H1 (cell line): ENCODE results near the gene WDR77. TPM values are rescaled to one million over a fixed set of nuclear protein-coding genes. Genes with fewer than 3 reads are reported as not detected.

Source experiments
- CTCF ChIA-PET: fragments of 300-600 bp; sonication (Branson Sonifier 250); formaldehyde crosslinking; loops from one replicate; lab custom pipeline; 2021; ENCODE audit not compliant: partially characterized antibody; lab: Charles Lee
- POLR2A ChIA-PET: fragments of 300-600 bp; sonication (Branson Sonifier 250); formaldehyde crosslinking; loops from one replicate; lab custom pipeline; 2021; ENCODE audit warnings: inconsistent platforms; ENCODE audit not compliant: partially characterized antibody; lab: Charles Lee
- DNase-seq, 2 experiments: peaks; one replicate each; pipeline versions ENCODE4 v3.0.0 to v3.0.0-alpha.2; 2010 to 2022; ENCODE audit warnings: low spot score in 2 of 2, low read depth in 1 of 2, mixed read lengths in 1 of 2
- FAIRE-seq: peaks from 2 replicates; lab custom pipeline; 2011; peaks lifted over from hg19 to GRCh38; lab: Jason Lieb, UNC
- H2AFZ ChIP-seq: 2 replicates; pipeline ENCODE4 v1.8.1; 2012; ENCODE audit warnings: low read length, inconsistent platforms
- H2AK5ac ChIP-seq: 2 replicates; pipeline ENCODE4 v1.6.1; 2013; ENCODE audit warnings: low read depth, low read length
- H2BK120ac ChIP-seq: replicated peaks from 2 replicates; pipeline ENCODE3; 2013; ENCODE audit warnings: low read depth, low read length, inconsistent platforms
- H2BK12ac ChIP-seq: 2 replicates; pipeline ENCODE4 v1.6.1; 2013; ENCODE audit warnings: low read depth, low read length
- H2BK15ac ChIP-seq: 2 replicates; pipeline ENCODE4 v1.6.1; 2013; ENCODE audit warnings: low read length
- H2BK20ac ChIP-seq: 2 replicates; pipeline ENCODE4 v1.6.1; 2013; ENCODE audit warnings: low read length
- H2BK5ac ChIP-seq: 2 replicates; pipeline ENCODE4 v1.6.1; 2013; ENCODE audit warnings: low read depth, low read length
- H3K14ac ChIP-seq: 2 replicates; pipeline ENCODE4 v1.6.1; 2013; ENCODE audit warnings: inconsistent platforms; ENCODE audit not compliant: insufficient read length
- H3K18ac ChIP-seq: 2 replicates; pipeline ENCODE4 v1.6.1; 2013; ENCODE audit warnings: low read length; ENCODE audit errors: extremely low read depth
- H3K23ac ChIP-seq: 2 replicates; pipeline ENCODE4 v1.6.1; 2013; ENCODE audit warnings: inconsistent platforms; ENCODE audit not compliant: insufficient read length
- H3K23me2 ChIP-seq: 2 replicates; pipeline ENCODE4 v1.6.1; 2013; ENCODE audit warnings: low read depth, low read length
- H3K27ac ChIP-seq: 2 replicates; pipeline ENCODE4 v1.6.1; 2011; ENCODE audit warnings: low read depth, low read length, inconsistent platforms
- H3K27me3 ChIP-seq, 4 experiments: replicated peaks in 1 of 4; 1 replicate in 1 of 4; 2 replicates in 3 of 4; pipeline versions ENCODE4 v1.6.1 to v1.8.1; 2011 to 2013; ENCODE audit warnings: low read length in 3 of 4, mild to moderate bottlenecking in 3 of 4, inconsistent platforms in 2 of 4, mixed read lengths in 2 of 4, moderate library complexity in 1 of 4; ENCODE audit not compliant: control insufficient read depth in 3 of 4, insufficient read depth in 3 of 4; ENCODE audit errors: extremely low read depth in 1 of 4
- H3K36me3 ChIP-seq, 4 experiments: 2 replicates each; pipeline versions ENCODE4 v1.6.1 to v1.8.1; 2011 to 2013; ENCODE audit warnings: mild to moderate bottlenecking in 4 of 4, low read length in 3 of 4, moderate library complexity in 2 of 4, control low read depth in 1 of 4, inconsistent platforms in 1 of 4; ENCODE audit not compliant: insufficient read depth in 4 of 4, control insufficient read depth in 2 of 4
- H3K4ac ChIP-seq: replicated peaks from 2 replicates; pipeline ENCODE3; 2013; ENCODE audit warnings: low read length, low read depth, mixed read lengths, inconsistent platforms; ENCODE audit not compliant: insufficient read length
- H3K4me1 ChIP-seq, 4 experiments: replicated peaks in 1 of 4; 1 replicate in 1 of 4; 2 replicates in 3 of 4; pipeline versions ENCODE4 v1.6.1 to v1.8.1; 2011 to 2013; ENCODE audit warnings: low read length in 3 of 4, inconsistent platforms in 2 of 4, mixed read lengths in 1 of 4; ENCODE audit not compliant: insufficient read depth in 4 of 4, control insufficient read depth in 3 of 4
- H3K4me2 ChIP-seq, 2 experiments: 2 replicates each; pipeline versions ENCODE4 v1.6.1 to v1.8.1; 2011 to 2013; ENCODE audit warnings: low read depth in 2 of 2, low read length in 2 of 2, control low read depth in 1 of 2, inconsistent platforms in 1 of 2, mild to moderate bottlenecking in 1 of 2; ENCODE audit not compliant: insufficient read depth in 1 of 2
- H3K4me3 ChIP-seq, 4 experiments: fragments of 200-600, 300-600 bp in 1 of 4; sonication (generic), shearing (Covaris generic), sonication (Bioruptor Twin) in 1 of 4; 2 replicates each; pipeline versions ENCODE4 v1.5.1 to v1.8.1; 2011 to 2016; ENCODE audit warnings: low read length in 4 of 4, low read depth in 3 of 4, control low read depth in 2 of 4, inconsistent platforms in 2 of 4, mild to moderate bottlenecking in 2 of 4, mixed read lengths in 1 of 4, moderate library complexity in 1 of 4; ENCODE audit not compliant: insufficient read depth in 2 of 4; ENCODE audit errors: extremely low read depth in 1 of 4
- H3K56ac ChIP-seq: replicated peaks from 2 replicates; pipeline ENCODE3; 2013; ENCODE audit warnings: low read depth, mild to moderate bottlenecking, mixed read lengths, low read length, inconsistent platforms; ENCODE audit not compliant: insufficient read length
- H3K79me1 ChIP-seq: 2 replicates; pipeline ENCODE4 v1.6.1; 2013; ENCODE audit warnings: low read depth, low read length, control low read depth
- H3K79me2 ChIP-seq, 2 experiments: 2 replicates each; pipeline versions ENCODE4 v1.6.1 to v1.8.1; 2012 to 2013; ENCODE audit warnings: low read length in 2 of 2, mild to moderate bottlenecking in 2 of 2, inconsistent platforms in 1 of 2; ENCODE audit not compliant: insufficient read depth in 2 of 2, control insufficient read depth in 1 of 2
- H3K9ac ChIP-seq, 4 experiments: replicated peaks in 1 of 4; 1 replicate in 1 of 4; 2 replicates in 3 of 4; pipeline versions ENCODE4 v1.6.1 to v1.8.1; 2011 to 2013; ENCODE audit warnings: low read depth in 3 of 4, low read length in 3 of 4, control low read depth in 2 of 4, mild to moderate bottlenecking in 2 of 4, moderate library complexity in 2 of 4, inconsistent platforms in 1 of 4; ENCODE audit errors: extremely low read depth in 1 of 4
- H3K9me3 ChIP-seq, 2 experiments: 2 replicates each; pipeline versions ENCODE4 v1.6.1 to v1.8.1; 2012 to 2013; ENCODE audit warnings: mild to moderate bottlenecking in 2 of 2, moderate library complexity in 2 of 2, control low read depth in 1 of 2, inconsistent platforms in 1 of 2, low read depth in 1 of 2, low read length in 1 of 2, mixed read lengths in 1 of 2; ENCODE audit not compliant: insufficient read depth in 2 of 2
- H4K20me1 ChIP-seq, 2 experiments: replicated peaks in 1 of 2; 2 replicates each; pipeline versions ENCODE3 to v1.8.1; 2011 to 2013; ENCODE audit warnings: inconsistent platforms in 2 of 2, low read length in 2 of 2, mild to moderate bottlenecking in 1 of 2; ENCODE audit not compliant: insufficient read depth in 2 of 2, control insufficient read depth in 1 of 2
- H4K5ac ChIP-seq: 2 replicates; pipeline ENCODE4 v1.6.1; 2013; ENCODE audit warnings: low read length, low read depth, mixed read lengths, inconsistent platforms; ENCODE audit not compliant: insufficient read length
- H4K8ac ChIP-seq: 2 replicates; pipeline ENCODE4 v1.8.0; 2013; ENCODE audit warnings: mild to moderate bottlenecking, moderate library complexity, low read length, inconsistent platforms; ENCODE audit not compliant: insufficient read depth; ENCODE audit errors: extremely low read depth
- H4K91ac ChIP-seq: replicated peaks from 2 replicates; pipeline ENCODE3; 2013; ENCODE audit warnings: low read length, mixed read lengths, inconsistent platforms; ENCODE audit not compliant: insufficient read length
- CHD1 ChIP-seq: IDR thresholded peaks from 2 replicates; pipeline ENCODE4 v1.6.1; 2012; ENCODE audit warnings: low read depth, low read length, improper control_type of control experiment
- CHD2 ChIP-seq: IDR thresholded peaks from 2 replicates; pipeline ENCODE4 v1.6.1; 2012; ENCODE audit warnings: low read length, improper control_type of control experiment
- CTBP2 ChIP-seq: IDR thresholded peaks from 2 replicates; pipeline ENCODE4 v1.7.0; 2011; ENCODE audit warnings: borderline replicate concordance, mild to moderate bottlenecking, moderate library complexity, mixed read lengths, low read length; ENCODE audit not compliant: insufficient read depth, insufficient read length
- EZH2 ChIP-seq: fragments of 200-600 bp; sonication (generic); IDR thresholded peaks from 2 replicates; pipeline ENCODE4 v1.7.1; 2012; ENCODE audit warnings: low read depth, mild to moderate bottlenecking, moderate library complexity, low read length, inconsistent platforms; ENCODE audit not compliant: severe bottlenecking
- FOSL1 ChIP-seq: IDR thresholded peaks from 2 replicates; pipeline ENCODE4 v1.6.1; 2011; ENCODE audit warnings: mild to moderate bottlenecking, low read depth, low read length, moderate library complexity; ENCODE audit not compliant: insufficient read depth
- NANOG ChIP-seq: IDR thresholded peaks from 2 replicates; pipeline ENCODE4 v1.6.1; 2011; ENCODE audit warnings: low read length, low read depth, mild to moderate bottlenecking, inconsistent platforms; ENCODE audit not compliant: insufficient read depth, poor library complexity, severe bottlenecking
- POU5F1 ChIP-seq: IDR thresholded peaks from 2 replicates; pipeline ENCODE4 v1.6.1; 2011; ENCODE audit warnings: low read depth, mild to moderate bottlenecking, low read length, moderate library complexity
- RNF2 ChIP-seq: fragments of 200-900, 300-1000 bp; sonication (generic); IDR thresholded peaks from 2 replicates; pipeline ENCODE4 v1.7.1; 2016; ENCODE audit warnings: borderline replicate concordance, low read depth, mild to moderate bottlenecking, antibody characterized with exemption, low read length; ENCODE audit not compliant: poor library complexity, severe bottlenecking; ENCODE audit errors: missing control alignments
- SP1 ChIP-seq: IDR thresholded peaks from 2 replicates; pipeline ENCODE4 v1.6.1; 2011; ENCODE audit warnings: low read depth, low read length
- SRF ChIP-seq: IDR thresholded peaks from 2 replicates; pipeline ENCODE4 v1.6.1; 2011; ENCODE audit warnings: mild to moderate bottlenecking, low read depth, low read length, moderate library complexity
- TAF7 ChIP-seq: optimal IDR thresholded peaks from 2 replicates; pipeline ENCODE3; 2011; ENCODE audit warnings: low read depth, mild to moderate bottlenecking, inconsistent platforms, low read length, moderate library complexity, borderline replicate concordance
- TCF12 ChIP-seq: IDR thresholded peaks from 2 replicates; pipeline ENCODE4 v1.6.1; 2011; ENCODE audit warnings: low read depth, mild to moderate bottlenecking, low read length
- ZNF274 ChIP-seq: IDR thresholded peaks from 2 replicates; pipeline ENCODE4 v1.7.0; 2012; ENCODE audit warnings: low read length, borderline replicate concordance; ENCODE audit errors: extremely low read depth
- WGBS, 2 experiments: shearing (Covaris generic) in 1 of 2; methylation state at CpG; one replicate each; pipeline versions ENCODE4 v1.1.6 to v1.1.7; 2013 to 2015; ENCODE audit warnings: low lambda C conversion rate in 2 of 2, mixed read lengths in 2 of 2, inconsistent platforms in 1 of 2, low coverage in 1 of 2, missing lambda C conversion rate in 1 of 2; ENCODE audit not compliant: insufficient replicate concordance in 2 of 2, insufficient coverage in 1 of 2, insufficient read length in 1 of 2; ENCODE audit errors: extremely low coverage in 1 of 2, missing lambda C conversion rate in 1 of 2; 5-methylcytosine and 5-hydroxymethylcytosine counted together
- polyA plus RNA-seq, 7 experiments: library from polyadenylated mRNA; depleted of rRNA in 3 of 7; stranded (reverse) in 5 of 7; unstranded in 2 of 7; fragments of >200 nt in 5 of 7; fragments of 200-250 nt in 2 of 7; gene quantifications; 1 replicate in 5 of 7; 2 replicates in 1 of 7; 4 replicates in 1 of 7; pipeline versions ENCODE4 v1.2.1 to v1.2.3, GENCODE V29; 2011 to 2013; ENCODE audit warnings: missing spikeins in 2 of 7, mixed read lengths in 2 of 7
- total RNA-seq: library from RNA; stranded (reverse); fragmentation: NEBNext Ultra II Directional; extraction: Animal tissue kit (Norgen Biotek cat#: 25700); gene quantifications from 2 replicates; pipeline ENCODE4 v1.2.1, GENCODE V29; 2021

WDR77 gene
- total and polyA plus RNA-seq, 2 of the 8 experiments (the other 6 are each of a cell fraction or from before 2014, with no cell fraction given), result 66.0 to 156 TPM

DNA sequence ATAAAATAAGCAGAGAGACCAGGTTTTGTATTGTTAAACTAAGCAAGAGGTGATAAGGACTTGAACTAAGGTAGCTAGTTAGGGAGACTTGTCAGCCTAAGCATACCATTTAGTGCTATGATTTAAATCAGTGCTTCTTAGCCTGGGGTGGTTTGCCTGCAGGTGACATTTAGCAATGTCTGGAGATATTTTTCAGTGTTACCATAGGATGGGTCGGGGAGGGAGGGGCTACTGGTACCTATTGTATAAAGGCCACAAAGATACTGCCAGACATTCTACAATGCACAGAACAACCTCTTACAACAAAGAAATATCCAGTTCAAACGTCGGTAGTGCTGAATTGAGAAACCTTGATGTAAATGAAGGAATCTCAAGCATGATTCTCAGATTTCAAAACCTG is 3.5 kb upstream of the WDR77 start:
- peaks cover 5 to 34% (median 17%) of the 10 kb centered on the region in 4 experiments; a peak in 7 of 8 replicates for H3K36me3 ChIP-seq
- no peak overlapping the region for H2BK120ac ChIP-seq
- no peak overlapping the region for H3K23ac ChIP-seq
- H3K14ac ChIP-seq, result no peak overlapping the region
- H2AFZ ChIP-seq, result no peak overlapping the region
- no peak overlapping the region for H2BK5ac ChIP-seq
- ChIA-PET CTCF (interaction anchor here (1.0 to 2.3 kb wide), 3 partner anchors 10 to 282 kb away, joined by 3 to 8 read pairs (median 3); no protein-coding TSS in a partner anchor), POLR2A (interaction anchor here (3.3 kb wide), 1 partner anchor 10 kb away, joined by 13 read pairs; no protein-coding TSS in a partner anchor)
- no peaks in the 10 kb centered on the region for H3K27me3 ChIP-seq
- peaks cover 2% of the 10 kb centered on the region; the same call in 1 of the 2 replicates for H3K79me1 ChIP-seq
- H2BK20ac ChIP-seq, result no peak overlapping the region
- peaks cover 3% of the 10 kb centered on the region for H3K23me2 ChIP-seq
- H2BK15ac ChIP-seq, result no peak overlapping the region
- H4K5ac ChIP-seq, result no peak overlapping the region
- no peaks in the 10 kb centered on the region for H3K9me3 ChIP-seq
- H3K4me1 ChIP-seq, result peaks cover 0 to 2% (median 1%) of the 10 kb centered on the region in 4 experiments; a peak in 3 of 7 replicates
- H2AK5ac ChIP-seq, result no peak overlapping the region
- no peak overlapping the region for H3K9ac ChIP-seq
- H4K8ac ChIP-seq, result no peak overlapping the region
- H4K91ac ChIP-seq, result no peak overlapping the region
- H3K4ac ChIP-seq, result no peak overlapping the region
- no peak overlapping the region for H3K27ac ChIP-seq
- no peak overlapping the region for H2BK12ac ChIP-seq
- no peak overlapping the region for H3K56ac ChIP-seq
- 89% methylated on average over 3 of the region's 3 CpGs; no CpG with 5 or more reads in 1 of the 2 experiments for WGBS, 2 experiments
- no peak overlapping the region for H3K18ac ChIP-seq
- FAIRE-seq (no peak), DNase-seq (no peak)
- no peak overlapping the region for H3K4me2 ChIP-seq
- H3K4me3 ChIP-seq, result no peak overlapping the region
- H4K20me1 ChIP-seq, result peaks cover 0 to 6% of the 10 kb centered on the region in 2 experiments
- peaks cover 0 to 49% of the 10 kb centered on the region in 2 experiments for H3K79me2 ChIP-seq
- no peak for TF ChIP-seq CHD1
- TF ChIP-seq EZH2, result no peak
- no peak for TF ChIP-seq CTBP2
- no peak for TF ChIP-seq SRF
- TF ChIP-seq TAF7, result no peak
- TF ChIP-seq RNF2, result no peak
- TF ChIP-seq POU5F1, result no peak
- TF ChIP-seq FOSL1, result no peak
- TF ChIP-seq NANOG, result no peak
- TF ChIP-seq ZNF274, result no peak
- no peak for TF ChIP-seq TCF12
- no peak for TF ChIP-seq SP1
- no peak for TF ChIP-seq CHD2
